Suprapubic skin (tissue), 4 donors: Measurements from ENCODE around the gene SPTLC3.

Experiments used
- CTCF ChIP-seq, 2 donors: fragments of 200-600 bp in 1 of 2; fragments of 450-650 bp in 1 of 2; sonication (generic) in 1 of 2; IDR thresholded peaks; one replicate each; pipeline ENCODE4 v1.5.1; 2016 to 2019; ENCODE audit warnings: antibody characterized with exemption in 2 of 2, mild to moderate bottlenecking in 1 of 2, moderate library complexity in 1 of 2
- EP300 ChIP-seq: sonication (generic); formaldehyde crosslinking; IDR thresholded peaks from one replicate; pipeline ENCODE4 v1.6.1; 2017; ENCODE audit warnings: antibody characterized with exemption
- POLR2A ChIP-seq, 2 donors: fragments of 450-650 bp; IDR thresholded peaks; one replicate each; pipeline ENCODE4 v1.6.1; 2017; ENCODE audit warnings: antibody characterized with exemption in 2 of 2, mild to moderate bottlenecking in 2 of 2, moderate library complexity in 2 of 2
- POLR2AphosphoS5 ChIP-seq, 3 donors: sonication (generic); formaldehyde crosslinking; IDR thresholded peaks; one replicate each; pipeline ENCODE4 v1.6.1; 2017; ENCODE audit warnings: antibody characterized with exemption in 3 of 3

GRCh38 chr20:13119583-13119982 is 110.8 kb downstream of the SPTLC3 start:
- TF ChIP-seq CTCF (IDR thresholded peaks at IDR 0.05): peak; percentile 76 to 77
- no peak for TF ChIP-seq POLR2A (IDR thresholded peaks at IDR 0.05)
- peak in 1 of 3 donors; percentile 21 for TF ChIP-seq POLR2AphosphoS5 (IDR thresholded peaks at IDR 0.05)
- no peak for TF ChIP-seq EP300
